ES-I3 (cell line): ENCODE results near the gene TBC1D2.
"Not testable (repeated sequence)": the region's sequence is repeated elsewhere in the genome, so short reads cannot be mapped to it uniquely, and the experiment has no call there.

Experiments
- H3K36me3 ChIP-seq: 2 replicates; pipeline ENCODE4 v1.6.1; 2013; ENCODE audit warnings: mild to moderate bottlenecking, low read length, control low read depth, moderate library complexity; ENCODE audit not compliant: insufficient read depth
- H3K4me1 ChIP-seq: 2 replicates; pipeline ENCODE4 v1.6.1; 2013; ENCODE audit warnings: mild to moderate bottlenecking, control low read depth, low read length; ENCODE audit not compliant: insufficient read depth
- H3K9ac ChIP-seq: 2 replicates; pipeline ENCODE4 v1.6.1; 2013; ENCODE audit warnings: low read depth, mild to moderate bottlenecking, low read length, moderate library complexity
- H3K9me3 ChIP-seq: 2 replicates; pipeline ENCODE4 v1.6.1; 2013; ENCODE audit warnings: mild to moderate bottlenecking, low read length, moderate library complexity; ENCODE audit not compliant: control insufficient read depth, insufficient read depth

The TBC1D2 gene

GRCh38 chr9:98175028-98175569, 80.3 kb downstream of the TBC1D2 start:
- no peaks in the 10 kb centered on the region for H3K9me3 ChIP-seq
- no peak overlapping the region for H3K9ac ChIP-seq
- no peaks in the 10 kb centered on the region for H3K36me3 ChIP-seq
- H3K4me1 ChIP-seq, result peaks cover 27% of the 10 kb centered on the region

DNA sequence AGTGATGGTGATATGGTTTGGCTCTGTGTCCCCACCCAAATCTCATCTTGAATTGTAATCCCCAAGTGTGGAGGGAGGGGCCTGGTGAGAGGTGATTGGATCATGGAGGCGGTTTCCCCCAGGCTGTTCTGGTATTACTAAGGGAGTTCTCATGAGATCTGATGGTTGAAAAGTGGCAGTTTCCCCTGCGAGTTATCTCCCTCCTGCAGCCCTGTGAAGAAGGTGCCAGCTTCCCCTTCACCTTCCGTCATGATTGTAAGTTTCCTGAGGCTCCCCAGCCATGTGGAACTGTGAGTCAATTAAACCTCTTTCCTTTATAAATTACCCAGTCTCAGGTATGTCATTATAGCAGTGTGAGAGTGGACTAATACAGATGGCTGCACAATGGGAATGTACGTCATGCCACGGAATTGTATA, 80.9 kb downstream of the TBC1D2 start:
- H3K9ac ChIP-seq, H3K9me3 ChIP-seq, H3K36me3 ChIP-seq: not testable (repeated sequence)
- H3K4me1 ChIP-seq, result peaks cover 32% of the 10 kb centered on the region

DNA sequence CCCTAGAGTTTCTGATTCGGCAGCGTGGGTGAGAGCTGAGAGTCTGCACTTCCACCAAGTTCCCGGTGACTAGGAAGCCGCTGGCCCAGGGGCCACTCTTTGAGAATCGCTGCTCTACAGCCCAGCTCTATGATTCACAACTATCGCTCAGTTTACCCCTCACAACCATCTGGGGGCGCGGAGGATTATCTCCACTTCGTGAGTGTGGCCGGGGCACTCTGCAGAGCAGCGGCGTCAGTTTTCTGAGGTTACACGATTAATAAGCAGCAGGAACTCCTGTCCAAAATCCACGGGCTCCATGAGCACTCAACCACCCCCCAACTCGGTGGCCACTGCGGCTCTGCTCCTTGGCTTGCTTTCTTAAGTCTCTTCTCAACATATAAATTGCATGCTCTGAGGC, 82.3 kb downstream of the TBC1D2 start:
- no peaks in the 10 kb centered on the region for H3K9me3 ChIP-seq
- H3K4me1 ChIP-seq, result peaks cover 43% of the 10 kb centered on the region
- no peaks in the 10 kb centered on the region for H3K36me3 ChIP-seq
- H3K9ac ChIP-seq, result no peak overlapping the region

DNA sequence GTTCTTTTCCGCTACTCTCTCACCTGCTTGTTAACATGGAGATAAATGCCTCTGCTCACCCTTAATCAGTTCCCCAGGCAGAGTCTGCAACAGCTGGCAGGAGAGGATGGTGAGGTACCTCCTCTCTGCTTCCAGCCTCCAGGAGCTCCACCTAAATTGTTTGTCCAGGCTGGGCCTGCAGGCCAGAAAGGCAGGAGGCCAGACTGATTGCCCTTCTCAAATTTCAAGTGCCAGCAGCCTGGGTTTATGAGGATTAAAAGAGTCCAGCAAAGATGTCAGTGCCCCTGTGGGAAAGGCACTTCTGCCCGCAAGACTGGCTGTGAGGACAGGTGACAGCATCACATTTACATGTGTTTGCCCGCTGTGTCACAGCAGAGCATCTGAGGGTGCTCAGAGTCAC, 82.8 kb downstream of the TBC1D2 start:
- H3K4me1 ChIP-seq, result peaks cover 43% of the 10 kb centered on the region
- H3K9me3 ChIP-seq, result no peaks in the 10 kb centered on the region
- H3K36me3 ChIP-seq, result no peaks in the 10 kb centered on the region
- no peak overlapping the region for H3K9ac ChIP-seq

DNA sequence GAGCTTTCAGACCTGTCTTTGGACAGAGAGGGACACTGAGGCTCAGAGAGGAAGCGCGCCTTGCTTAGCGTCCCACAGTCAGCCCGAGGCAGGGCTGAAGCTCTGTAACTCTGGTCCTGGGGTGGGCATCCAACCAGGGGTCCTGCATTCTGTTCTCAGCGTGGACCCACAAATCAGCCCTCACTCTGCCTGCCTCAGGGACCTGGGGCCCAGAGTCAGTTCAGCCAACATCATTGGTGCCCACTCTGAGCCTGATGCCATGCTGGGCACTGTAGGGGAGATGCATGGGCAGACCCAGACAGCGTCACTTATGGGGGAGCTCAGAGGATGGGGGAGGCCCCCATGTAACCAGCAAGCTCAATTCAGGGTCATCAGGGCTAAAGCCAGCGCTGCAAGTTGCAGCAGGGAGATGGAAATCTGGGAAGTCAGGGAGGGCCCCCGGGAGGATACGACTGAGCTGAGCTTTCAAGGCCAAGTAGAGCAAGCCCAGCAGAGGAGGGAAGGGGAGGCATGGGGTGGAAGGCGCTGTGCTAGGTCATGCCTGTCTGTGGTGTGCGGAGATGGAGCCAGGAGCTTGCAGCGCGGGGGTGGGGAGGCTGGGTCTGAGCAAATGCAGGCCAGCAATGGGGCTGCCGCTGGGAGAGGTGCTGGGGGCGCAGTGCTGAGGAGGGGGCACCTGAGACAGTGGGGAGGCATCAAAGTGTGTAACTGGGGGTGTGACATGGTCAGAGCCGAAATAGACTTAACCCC, 84.1 kb downstream of the TBC1D2 start:
- H3K9ac ChIP-seq, result no peak overlapping the region
- H3K36me3 ChIP-seq, result no peaks in the 10 kb centered on the region
- H3K4me1 ChIP-seq, result peaks cover 43% of the 10 kb centered on the region
- no peaks in the 10 kb centered on the region for H3K9me3 ChIP-seq

DNA sequence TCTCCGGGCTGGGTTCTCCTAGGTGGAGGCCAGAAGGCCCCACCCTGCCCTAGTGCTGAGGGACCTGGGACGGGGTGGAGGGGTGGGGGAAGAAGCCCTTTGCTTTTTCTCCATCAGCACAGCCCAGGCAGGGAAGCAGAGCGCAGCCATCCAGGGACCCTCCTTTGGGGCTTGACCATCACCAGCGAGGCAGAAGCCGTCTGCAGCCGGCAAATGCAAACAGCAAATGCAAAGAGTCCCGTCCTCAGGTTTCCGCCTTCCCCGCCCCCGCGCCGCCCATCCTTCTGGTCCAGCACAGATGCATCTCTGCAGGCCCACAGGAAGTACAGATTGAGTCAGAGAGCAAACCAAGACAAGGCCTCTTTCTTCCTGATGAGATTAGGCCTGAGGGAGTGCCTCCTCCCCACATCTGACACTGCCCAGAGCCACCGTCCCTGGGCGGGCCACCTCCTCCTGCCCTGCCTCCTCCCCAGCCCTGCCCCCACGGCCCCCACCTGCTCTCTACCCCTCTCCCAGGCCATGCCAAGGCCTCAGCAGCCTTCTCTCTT, 86.4 kb downstream of the TBC1D2 start:
- H3K36me3 ChIP-seq, result no peaks in the 10 kb centered on the region
- H3K4me1 ChIP-seq, result peaks cover 36% of the 10 kb centered on the region
- H3K9ac ChIP-seq, result no peak overlapping the region
- H3K9me3 ChIP-seq, result no peaks in the 10 kb centered on the region

GRCh38 chr9:98168153-98168780, 87.2 kb downstream of the TBC1D2 start:
- Histone ChIP-seq H3K4me1 (peaks cover 34% of the 10 kb centered on the region), H3K9me3 (no peaks in the 10 kb centered on the region), H3K36me3 (no peaks in the 10 kb centered on the region), H3K9ac (no peak overlapping the region)

GRCh38 chr9:98164912-98165311, 90.5 kb downstream of the TBC1D2 start:
- Histone ChIP-seq H3K36me3 (no peaks in the 10 kb centered on the region), H3K9ac (no peak overlapping the region), H3K9me3 (no peaks in the 10 kb centered on the region), H3K4me1 (peaks cover 15% of the 10 kb centered on the region)

- no peaks in the 10 kb centered on the region for H3K36me3 ChIP-seq
- no peaks in the 10 kb centered on the region for H3K9me3 ChIP-seq
- no peak overlapping the region for H3K9ac ChIP-seq
- H3K4me1 ChIP-seq, result no peaks in the 10 kb centered on the region; the same call in 1 of the 2 replicates
Observed at GRCh38 chr9:98162613-98163012, 92.8 kb downstream of the TBC1D2 start.

- Histone ChIP-seq H3K9me3 (no peaks in the 10 kb centered on the region), H3K9ac (no peak overlapping the region), H3K4me1 (no peaks in the 10 kb centered on the region), H3K36me3 (no peaks in the 10 kb centered on the region)
Observed at GRCh38 chr9:98161851-98162250, 93.6 kb downstream of the TBC1D2 start.

- H3K9ac ChIP-seq, result no peak overlapping the region
- no peaks in the 10 kb centered on the region for H3K4me1 ChIP-seq
- H3K9me3 ChIP-seq, result no peaks in the 10 kb centered on the region
- 0 out of 2 replicates have a peak, but pooled peaks cover under 1% of the 10 kb centered on the region for H3K36me3 ChIP-seq
Observed at GRCh38 chr9:98159790-98160189, 95.7 kb downstream of the TBC1D2 start.

- Histone ChIP-seq H3K9ac (no peak overlapping the region), H3K4me1 (no peaks in the 10 kb centered on the region), H3K36me3 (peaks cover 5% of the 10 kb centered on the region; the same call in 1 of the 2 replicates), H3K9me3 (no peaks in the 10 kb centered on the region)
Observed at GRCh38 chr9:98159301-98159700, 96.1 kb downstream of the TBC1D2 start.

GRCh38 chr9:98158071-98158831, 97.2 kb downstream of the TBC1D2 start:
- H3K36me3 ChIP-seq, result peaks cover 6% of the 10 kb centered on the region; the same call in 1 of the 2 replicates
- no peak overlapping the region for H3K9ac ChIP-seq
- H3K4me1 ChIP-seq, result no peaks in the 10 kb centered on the region

DNA sequence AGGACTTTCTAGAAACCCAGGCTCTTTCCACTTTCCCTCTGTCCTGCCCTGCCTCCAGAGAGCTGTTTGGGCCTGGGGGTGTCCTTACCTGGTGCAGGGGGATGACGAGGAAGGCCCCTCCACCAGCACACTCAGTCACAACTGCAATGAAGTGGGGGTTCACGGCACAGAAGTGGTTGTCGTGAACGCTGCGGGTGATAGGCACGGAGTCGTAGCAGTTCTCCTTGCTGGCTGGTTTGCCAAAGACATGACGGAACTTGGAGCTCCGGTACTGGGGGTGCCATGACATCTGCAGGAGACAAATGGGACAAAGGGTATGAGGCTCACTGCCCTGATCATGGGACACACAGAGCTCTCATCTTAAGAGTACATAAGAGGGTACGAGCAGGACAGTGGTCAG, 98.1 kb downstream of the TBC1D2 start:
- Histone ChIP-seq H3K36me3 (peaks cover 6% of the 10 kb centered on the region; the same call in 1 of the 2 replicates), H3K9me3 (no peaks in the 10 kb centered on the region), H3K4me1 (no peaks in the 10 kb centered on the region), H3K9ac (no peak overlapping the region)

More at GRCh38 chr9:98158071-98158831, 97.2 kb downstream of the TBC1D2 start:
- no peaks in the 10 kb centered on the region for H3K9me3 ChIP-seq
